Thyroid gland (tissue), 4 donors: ENCODE data around the gene PHACTR3.

ENCODE experiments used
- POLR2A ChIP-seq, 2 donors: fragments of 450-650 bp; IDR thresholded peaks; one replicate each; pipeline ENCODE4 v1.6.1; 2017; ENCODE audit warnings: antibody characterized with exemption in 2 of 2, mild to moderate bottlenecking in 2 of 2, moderate library complexity in 1 of 2
- TF ChIP-seq, protein P1 (sequence below), 6 experiments: fragments of 200-600 bp in 3 of 6; fragments of 450-650 bp in 3 of 6; sonication (generic) in 3 of 6; IDR thresholded peaks; one replicate each; pipeline ENCODE4 v1.5.1; 2016 to 2019; ENCODE audit warnings: antibody characterized with exemption in 6 of 6, mild to moderate bottlenecking in 2 of 6, inconsistent platforms in 1 of 6, moderate library complexity in 1 of 6

GRCh38 chr20:59663513-59664060 lies 59.2 kb downstream of the PHACTR3 start:
- no peak for TF ChIP-seq POLR2A (IDR thresholded peaks at IDR 0.05)
- TF ChIP-seq, protein P1, sequence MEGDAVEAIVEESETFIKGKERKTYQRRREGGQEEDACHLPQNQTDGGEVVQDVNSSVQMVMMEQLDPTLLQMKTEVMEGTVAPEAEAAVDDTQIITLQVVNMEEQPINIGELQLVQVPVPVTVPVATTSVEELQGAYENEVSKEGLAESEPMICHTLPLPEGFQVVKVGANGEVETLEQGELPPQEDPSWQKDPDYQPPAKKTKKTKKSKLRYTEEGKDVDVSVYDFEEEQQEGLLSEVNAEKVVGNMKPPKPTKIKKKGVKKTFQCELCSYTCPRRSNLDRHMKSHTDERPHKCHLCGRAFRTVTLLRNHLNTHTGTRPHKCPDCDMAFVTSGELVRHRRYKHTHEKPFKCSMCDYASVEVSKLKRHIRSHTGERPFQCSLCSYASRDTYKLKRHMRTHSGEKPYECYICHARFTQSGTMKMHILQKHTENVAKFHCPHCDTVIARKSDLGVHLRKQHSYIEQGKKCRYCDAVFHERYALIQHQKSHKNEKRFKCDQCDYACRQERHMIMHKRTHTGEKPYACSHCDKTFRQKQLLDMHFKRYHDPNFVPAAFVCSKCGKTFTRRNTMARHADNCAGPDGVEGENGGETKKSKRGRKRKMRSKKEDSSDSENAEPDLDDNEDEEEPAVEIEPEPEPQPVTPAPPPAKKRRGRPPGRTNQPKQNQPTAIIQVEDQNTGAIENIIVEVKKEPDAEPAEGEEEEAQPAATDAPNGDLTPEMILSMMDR (IDR thresholded peaks at IDR 0.05), result no peak
